ENCODE data around the gene CSNK1D.

The CSNK1D gene

GRCh38 chr17:82238472-82239201, 34.9 kb downstream of the CSNK1D start:
- no peak for DNase-seq

GRCh38 chr17:82237746-82238471, 35.6 kb downstream of the CSNK1D start:
- DNase-seq: no peak

GRCh38 chr17:82237083-82237745, 36.3 kb downstream of the CSNK1D start:
- DNase-seq: no peak

GRCh38 chr17:82236142-82236971, 37.1 kb downstream of the CSNK1D start:
- no peak for DNase-seq

GRCh38 chr17:82235775-82236141, 37.7 kb downstream of the CSNK1D start:
- no peak for DNase-seq

GRCh38 chr17:82235056-82235774, 38.3 kb downstream of the CSNK1D start:
- DNase-seq: no peak

- DNase-seq: no peak
Measured at GRCh38 chr17:82234211-82235055, 39.1 kb downstream of the CSNK1D start.

GRCh38 chr17:82232876-82233785, 40.4 kb downstream of the CSNK1D start:
- no peak for DNase-seq

GRCh38 chr17:82232322-82232820, 41.1 kb downstream of the CSNK1D start:
- DNase-seq: no peak

- no peak for DNase-seq
Measured at GRCh38 chr17:82231562-82232321, 41.8 kb downstream of the CSNK1D start.

GRCh38 chr17:82231312-82231561, 42.3 kb downstream of the CSNK1D start:
- no peak for DNase-seq

- no peak for DNase-seq
Measured at GRCh38 chr17:82230609-82231311, 42.7 kb downstream of the CSNK1D start.

GRCh38 chr17:82229698-82230608, 43.5 kb downstream of the CSNK1D start:
- no peak for DNase-seq

- no peak for DNase-seq
Measured at GRCh38 chr17:82228842-82229697, 44.4 kb downstream of the CSNK1D start, which contains the start of gene SLC16A3. Gene SLC16A3, plus strand, starts transcription at chr17:82229042. Its CDS starts 6,967 bp downstream, at chr17:82236009.

GRCh38 chr17:82228278-82228841, 45.1 kb downstream of the CSNK1D start:
- no peak for DNase-seq

- DNase-seq: no peak
Measured at GRCh38 chr17:82227629-82228277, 45.7 kb downstream of the CSNK1D start.
